Muscle of arm (tissue), 14 donors: Measurements from ENCODE around the gene BBS5. TPM values are rescaled to one million over a fixed set of nuclear protein-coding genes. Genes with fewer than 3 reads are reported as not detected.
A peak's percentile ranks its signal among the peaks of the same experiment; 100 is the strongest.
"Not testable (repeated sequence)": the region's sequence is repeated elsewhere in the genome, so short reads cannot be mapped to it uniquely, and the experiment has no call there.

Experiments used
- DNase-seq: peaks from one replicate; pipeline ENCODE4 v3.0.0-alpha.2; 2013
- long read RNA-seq, 11 donors: transcript quantifications; one replicate each; lab custom pipeline, GENCODE V29; 2026
- polyA plus RNA-seq, 12 donors: library from polyadenylated mRNA; unstranded; fragments of 120-200 nt; gene quantifications; one replicate each; pipeline ENCODE4 v1.2.1, GENCODE V29; 2013; ENCODE audit not compliant: insufficient read length in 12 of 12

BBS5 gene
- polyA plus RNA-seq, result 10 to 100 TPM in 1 of 12 donors, 1 to 10 TPM in 10, not detected in 1; 3.0 to 19.3 (median 4.7) TPM
- long read RNA-seq, donor 1, result 0 reads
- long read RNA-seq, donor 2, partial matches to known transcripts, result 0 of 1 reads
- long read RNA-seq, donor 2, other reads (novel, unspliced or antisense), result 0 of 1 reads
- long read RNA-seq, donor 3, result 0 reads
- long read RNA-seq, donor 4, partial matches to known transcripts, result 0 of 1 reads
- long read RNA-seq, donor 4, other reads (novel, unspliced or antisense), result 0 of 1 reads
- long read RNA-seq, donor 5, partial matches to known transcripts, result 0 of 2 reads
- long read RNA-seq, donor 5, other reads (novel, unspliced or antisense), result 0 of 2 reads
- long read RNA-seq, donor 6, result 0 reads
- long read RNA-seq, donor 7, partial matches to known transcripts, result 0 of 1 reads
- long read RNA-seq, donor 7, other reads (novel, unspliced or antisense), result 0 of 1 reads
- long read RNA-seq, donor 8, partial matches to known transcripts, result 0 of 5 reads
- long read RNA-seq, donor 8, other reads (novel, unspliced or antisense), result 0 of 5 reads
- long read RNA-seq, donor 9, result 0 reads
- long read RNA-seq, donor 10, partial matches to known transcripts, result 0 of 2 reads
- long read RNA-seq, donor 10, other reads (novel, unspliced or antisense), result 0 of 2 reads
- long read RNA-seq, donor 11, result 0 reads

DNA sequence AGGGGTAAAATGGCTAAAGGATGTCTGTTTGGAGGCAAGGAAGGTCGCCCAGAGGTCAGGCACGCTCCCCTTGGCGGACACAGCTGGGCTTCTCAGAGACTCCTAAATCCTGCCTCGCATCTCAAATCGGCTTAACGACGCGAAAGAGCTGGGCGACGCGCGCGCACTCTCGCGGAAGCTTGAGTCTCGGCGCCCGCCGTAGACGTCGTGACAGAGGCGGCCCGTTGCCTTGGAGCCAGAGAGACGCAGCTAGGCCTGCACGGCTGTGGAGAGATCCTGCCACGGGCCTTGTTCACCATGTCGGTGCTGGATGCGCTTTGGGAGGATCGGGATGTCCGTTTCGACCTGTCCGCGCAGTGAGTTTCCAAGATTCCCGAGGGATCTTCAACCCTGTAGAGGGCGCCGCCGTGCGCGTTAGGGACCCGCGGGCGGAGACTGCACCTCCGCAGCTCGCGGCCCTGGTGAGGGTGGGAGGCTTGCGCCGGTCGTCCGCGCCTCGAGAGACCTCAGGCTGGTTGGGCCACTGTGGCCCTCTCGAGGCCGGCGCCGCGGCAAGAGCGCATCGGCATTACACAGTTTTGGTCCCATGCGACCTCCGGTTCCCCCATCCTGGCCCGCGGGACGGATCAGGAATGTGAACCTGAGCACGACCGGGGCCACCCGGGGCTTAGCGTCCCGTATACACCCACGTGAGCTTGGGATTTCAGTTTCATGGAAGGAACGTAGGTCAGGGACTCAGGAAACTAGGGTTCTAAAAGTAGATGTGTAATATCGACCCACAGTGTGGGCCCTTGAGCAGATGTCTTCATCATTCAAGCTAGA, at the start of gene BBS5:
Gene BBS5, plus strand, starts transcription at position 238 of the 822 bp plus-strand sequence. Its CDS starts 60 bp downstream, at position 298.
- DNase-seq, result peak; percentile 87

DNA sequence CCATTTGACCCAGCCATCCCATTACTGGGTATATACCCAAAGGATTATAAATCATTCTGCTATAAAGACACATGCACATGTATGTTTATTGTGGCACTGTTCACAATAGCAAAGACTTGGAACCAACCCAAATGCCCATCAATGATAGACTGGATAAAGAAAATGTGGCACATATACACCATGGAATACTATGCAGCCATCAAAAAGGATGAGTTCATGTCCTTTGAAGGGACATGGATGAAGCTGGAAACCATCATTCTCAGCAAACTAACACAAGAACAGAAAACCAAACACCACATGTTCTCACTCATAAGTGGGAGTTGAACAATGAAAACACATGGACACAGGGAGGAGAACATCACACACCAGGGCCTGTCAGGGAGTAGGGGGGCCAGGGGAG, 47.5 kb upstream of the BBS5 start:
- not testable (repeated sequence) for DNase-seq

DNA sequence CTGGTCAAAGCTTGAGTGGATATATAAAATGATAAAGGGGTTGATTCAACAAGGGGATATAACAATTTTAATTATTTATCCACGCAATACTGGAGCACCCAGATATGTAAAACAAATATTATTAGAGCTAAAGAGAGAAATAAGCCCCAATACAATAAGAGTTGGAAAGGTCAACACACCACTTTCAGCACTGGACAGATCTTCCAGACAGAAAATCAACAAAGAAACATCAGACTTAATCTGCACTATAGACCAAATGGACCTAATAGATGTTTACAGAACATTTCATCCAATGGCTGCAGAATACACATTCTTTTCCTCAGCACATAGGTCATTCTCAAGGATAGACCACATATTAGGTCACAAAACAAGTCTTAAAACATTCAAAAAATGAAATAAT, 45.1 kb upstream of the BBS5 start:
- not testable (repeated sequence) for DNase-seq

DNA sequence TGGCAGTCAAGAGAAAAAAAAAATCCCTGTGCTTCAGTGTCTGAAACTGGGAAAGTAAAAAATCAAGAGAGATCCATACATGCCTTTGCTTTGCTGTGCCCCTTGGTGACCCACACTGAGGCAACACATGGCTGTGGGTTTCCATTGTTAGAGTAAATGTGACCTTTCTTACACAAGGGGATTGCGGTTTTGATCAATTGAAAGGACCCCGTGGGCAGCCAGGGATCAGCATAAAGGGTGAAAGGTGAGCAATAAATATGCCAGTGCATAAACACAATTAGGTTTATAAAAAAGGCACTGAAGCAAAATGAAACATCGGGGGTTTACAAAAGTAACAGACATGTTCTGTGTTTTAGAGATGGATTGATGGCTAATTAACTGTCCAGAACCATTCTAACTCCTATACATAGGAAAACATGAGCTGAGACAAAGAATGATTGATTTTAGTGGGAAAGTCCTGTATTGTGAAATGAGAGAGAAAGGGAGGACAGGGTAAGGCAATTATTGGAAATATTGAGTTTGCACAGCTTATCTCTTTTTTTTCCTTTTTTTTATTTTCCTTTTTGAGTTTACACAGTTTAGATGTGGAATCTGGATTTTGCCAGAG, 40.7 kb upstream of the BBS5 start:
- no peak for DNase-seq

DNA sequence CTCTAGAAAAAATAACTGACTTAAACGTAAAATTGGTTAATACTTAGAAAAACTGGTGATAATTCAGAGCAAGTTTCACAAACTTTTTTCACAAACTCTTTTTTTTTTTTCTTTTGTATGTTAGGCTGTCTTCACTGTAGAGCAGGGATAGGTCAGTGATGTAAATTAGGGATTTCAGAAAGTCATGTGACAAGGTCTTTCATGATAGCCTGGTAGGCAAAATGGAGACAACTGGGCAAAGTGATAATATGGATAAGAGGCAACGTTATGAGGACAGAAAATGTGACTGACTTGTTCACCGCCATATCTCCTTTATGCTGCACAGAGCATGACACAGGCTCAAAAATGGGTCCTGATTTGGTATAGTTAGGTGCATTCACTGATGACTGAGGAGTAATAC, 39.4 kb upstream of the BBS5 start:
- no peak for DNase-seq

DNA sequence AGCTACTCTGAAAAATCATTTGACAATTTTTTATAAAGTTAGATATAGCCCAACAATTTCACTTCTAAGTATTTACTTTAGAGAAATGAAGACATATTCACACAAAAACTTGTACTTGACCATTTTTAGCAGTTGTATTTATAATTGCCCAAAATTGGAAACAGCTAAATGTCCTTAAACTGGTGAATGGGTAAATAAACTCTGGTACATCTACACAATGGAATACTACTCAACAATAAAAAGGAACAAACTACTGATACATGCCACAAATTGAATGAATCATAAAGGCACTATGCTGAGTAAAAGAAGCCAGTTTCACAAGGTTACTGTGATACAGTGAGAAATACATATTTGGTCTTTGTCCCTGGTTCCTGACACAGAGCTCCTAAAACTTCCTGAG, 32.8 kb upstream of the BBS5 start:
- no peak for DNase-seq

DNA sequence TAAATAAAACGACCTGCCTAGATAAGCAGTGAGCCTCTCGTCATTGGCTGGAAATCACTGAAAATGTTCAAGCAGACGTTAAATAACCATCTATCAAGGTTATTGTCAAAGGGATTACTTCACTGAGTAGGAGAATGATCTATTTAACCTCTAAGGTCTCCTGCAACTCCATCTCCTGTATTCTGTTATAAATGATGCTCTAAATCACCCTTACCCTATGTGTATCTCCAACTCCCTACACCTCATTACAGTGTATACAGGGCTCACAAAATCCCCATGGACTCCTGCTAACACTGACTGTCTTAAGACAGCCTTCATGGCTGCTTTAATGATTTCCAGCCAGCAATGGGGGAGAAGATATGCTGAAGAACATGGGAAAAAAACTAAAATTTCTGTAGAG, 31.0 kb upstream of the BBS5 start:
- no peak for DNase-seq

DNA sequence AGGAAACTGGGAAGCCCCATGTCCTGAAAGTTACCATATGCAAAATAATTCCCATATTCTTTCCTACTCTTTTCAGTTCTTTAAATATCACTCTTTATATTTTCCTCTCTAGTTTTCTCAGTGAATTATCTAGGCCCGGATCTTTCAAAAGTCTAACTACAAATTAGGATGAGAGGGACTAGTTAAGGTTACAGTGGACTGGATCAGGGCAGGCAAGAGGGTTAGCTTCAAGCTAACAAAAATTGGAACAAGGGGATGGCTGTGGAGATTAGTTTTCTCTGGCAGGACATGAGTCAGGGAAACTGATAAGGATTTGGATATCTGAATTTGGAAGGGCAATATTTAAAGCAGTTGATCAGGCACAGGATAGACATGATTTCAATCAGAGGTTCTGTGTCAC, 30.4 kb upstream of the BBS5 start:
- no peak for DNase-seq

DNA sequence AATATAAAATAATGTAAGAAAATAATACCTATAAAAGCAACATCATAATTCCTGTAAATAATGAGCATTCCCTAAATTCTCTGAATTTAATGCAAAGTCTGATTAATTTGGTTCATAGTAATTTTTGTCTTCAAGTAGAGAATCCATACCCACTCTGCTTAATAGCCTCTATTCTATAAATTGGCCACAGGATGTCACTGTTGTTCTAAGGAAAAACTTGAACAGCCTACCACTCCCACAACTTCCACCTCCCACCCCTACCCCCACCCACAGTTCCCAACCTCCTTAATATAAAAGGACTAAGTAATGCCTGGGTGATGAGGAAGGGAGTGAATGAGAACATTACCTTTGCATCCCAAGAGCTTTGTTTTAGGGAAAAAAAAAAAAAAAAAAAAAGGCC, 27.2 kb upstream of the BBS5 start:
- peak; percentile 19 for DNase-seq

DNA sequence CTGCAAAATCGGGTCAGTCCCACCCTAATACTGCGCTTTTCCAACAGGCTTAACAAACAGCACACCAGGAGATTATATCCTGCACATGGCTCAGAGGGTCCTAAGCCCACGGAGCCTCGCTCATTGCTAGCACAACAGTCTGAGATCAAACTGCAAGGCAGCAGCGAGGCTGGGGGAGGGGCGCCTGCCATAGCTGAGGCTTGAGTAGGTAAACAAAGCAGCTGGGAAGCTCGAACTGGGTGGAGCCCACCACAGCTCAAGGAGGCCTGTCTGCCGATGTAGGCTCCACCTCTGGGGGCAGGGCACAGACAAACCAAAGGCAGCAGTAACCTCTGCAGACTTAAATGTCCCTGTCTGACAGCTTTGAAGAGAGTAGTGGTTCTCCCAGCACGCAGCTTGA, 26.2 kb upstream of the BBS5 start:
- not testable (repeated sequence) for DNase-seq

DNA sequence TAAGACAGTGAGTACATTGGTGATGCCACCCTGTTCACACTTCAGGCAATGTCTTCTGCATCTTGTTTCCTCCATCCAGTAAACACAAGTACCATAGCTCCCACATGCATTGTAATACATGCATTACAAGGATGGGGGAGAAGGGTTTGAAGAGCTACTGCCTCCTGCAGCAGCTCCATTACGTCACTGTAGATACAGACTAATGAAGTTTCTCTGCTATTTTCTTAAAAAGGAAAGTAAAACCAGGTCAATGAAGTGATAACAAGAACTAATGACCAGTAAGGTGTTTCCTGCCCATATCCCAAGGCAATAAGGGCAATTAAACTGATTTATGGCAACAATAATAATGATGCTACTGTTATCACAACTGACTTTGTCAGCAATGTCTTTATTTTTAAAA, 18.2 kb upstream of the BBS5 start:
- no peak for DNase-seq

DNA sequence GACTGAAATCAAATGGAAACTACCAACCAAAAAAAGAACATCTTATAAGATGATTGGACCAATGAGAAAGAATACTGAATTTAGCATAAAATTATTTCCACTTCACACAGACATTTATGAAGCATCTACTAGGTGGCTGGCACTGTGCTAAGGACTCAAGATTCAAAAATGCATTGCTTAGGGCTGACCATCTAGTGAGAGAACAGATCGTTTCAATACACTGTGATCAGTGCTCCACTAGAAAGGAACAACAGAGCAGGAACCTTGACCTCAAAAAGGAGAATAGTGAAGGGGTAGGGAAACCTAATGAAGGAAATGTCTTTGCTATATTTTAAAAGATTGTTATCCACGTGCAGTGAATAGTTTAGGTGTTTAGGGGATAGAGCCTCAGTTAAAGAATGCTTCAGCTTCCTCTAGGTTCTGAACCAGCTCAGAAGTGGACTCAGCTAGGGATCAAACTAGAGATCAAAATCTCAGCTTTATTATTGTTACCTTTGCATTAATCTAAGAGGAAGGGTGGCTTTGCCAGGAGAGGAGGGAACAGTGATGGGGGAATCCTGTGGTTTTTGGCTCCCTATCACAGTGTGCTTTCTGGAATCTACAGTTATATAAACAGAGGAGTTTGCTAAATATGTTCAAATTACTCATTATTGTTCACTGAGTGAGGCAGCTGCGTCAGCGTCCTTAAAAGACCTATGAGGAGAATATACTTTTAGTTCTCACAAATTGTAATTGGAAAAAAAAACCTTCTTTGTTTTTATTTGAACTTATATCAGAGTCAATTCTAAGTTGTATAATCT, 16.2 kb upstream of the BBS5 start:
- no peak for DNase-seq

DNA sequence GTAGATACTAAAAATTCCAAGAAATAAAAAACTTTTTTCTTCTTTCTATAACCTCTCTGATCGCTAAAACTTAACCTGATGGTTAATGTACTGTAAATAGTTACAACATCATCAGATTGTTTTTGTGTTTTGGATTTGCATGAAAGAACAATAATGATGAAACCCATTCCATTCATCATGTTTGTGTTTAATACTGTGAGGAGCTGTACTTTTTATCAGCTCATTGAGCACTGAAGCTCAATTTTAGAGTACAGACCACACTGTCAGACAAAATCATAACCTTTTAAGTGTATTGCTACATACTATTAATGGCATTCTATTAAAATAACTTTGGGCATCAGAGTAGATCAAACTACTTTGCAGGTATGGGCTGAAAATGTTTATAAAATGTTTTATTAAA, 14.8 kb upstream of the BBS5 start:
- no peak for DNase-seq

DNA sequence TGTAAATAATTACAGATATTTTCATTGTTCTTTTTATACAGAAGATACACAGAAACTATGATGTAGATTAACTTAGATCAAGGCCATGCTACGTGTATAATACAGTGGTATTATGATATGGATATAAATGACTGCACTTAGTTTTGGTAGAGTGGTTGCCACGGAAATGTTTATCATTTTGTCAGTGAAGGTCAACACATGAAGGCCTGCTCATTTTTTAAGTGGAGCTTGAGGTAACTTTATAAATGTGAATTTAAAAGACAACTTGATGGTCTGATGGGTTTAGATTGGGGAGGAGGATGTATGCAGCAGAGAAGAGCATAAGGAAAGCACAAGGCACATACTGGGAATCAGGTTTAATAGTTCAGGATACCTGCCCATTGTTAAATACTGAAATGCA, 14.4 kb upstream of the BBS5 start:
- no peak for DNase-seq

DNA sequence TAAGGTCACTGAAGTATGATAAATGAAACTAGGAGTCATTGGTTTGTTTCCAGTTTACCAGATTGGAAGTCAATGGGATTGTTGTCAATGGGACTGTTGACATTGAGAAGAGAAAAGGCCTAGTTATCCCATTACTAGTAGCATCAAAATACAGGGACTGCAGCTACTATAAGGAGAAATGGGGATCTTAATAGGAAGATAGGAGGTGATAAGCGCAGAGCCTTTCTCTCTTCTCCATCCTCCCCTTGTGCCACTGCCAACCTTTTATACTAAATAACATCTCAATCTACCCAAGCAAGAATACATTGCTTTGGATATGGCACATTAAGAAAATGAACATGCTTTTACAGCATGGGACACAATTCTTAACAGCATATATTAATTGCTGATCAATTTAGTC, 10.5 kb upstream of the BBS5 start:
- DNase-seq, result no peak

DNA sequence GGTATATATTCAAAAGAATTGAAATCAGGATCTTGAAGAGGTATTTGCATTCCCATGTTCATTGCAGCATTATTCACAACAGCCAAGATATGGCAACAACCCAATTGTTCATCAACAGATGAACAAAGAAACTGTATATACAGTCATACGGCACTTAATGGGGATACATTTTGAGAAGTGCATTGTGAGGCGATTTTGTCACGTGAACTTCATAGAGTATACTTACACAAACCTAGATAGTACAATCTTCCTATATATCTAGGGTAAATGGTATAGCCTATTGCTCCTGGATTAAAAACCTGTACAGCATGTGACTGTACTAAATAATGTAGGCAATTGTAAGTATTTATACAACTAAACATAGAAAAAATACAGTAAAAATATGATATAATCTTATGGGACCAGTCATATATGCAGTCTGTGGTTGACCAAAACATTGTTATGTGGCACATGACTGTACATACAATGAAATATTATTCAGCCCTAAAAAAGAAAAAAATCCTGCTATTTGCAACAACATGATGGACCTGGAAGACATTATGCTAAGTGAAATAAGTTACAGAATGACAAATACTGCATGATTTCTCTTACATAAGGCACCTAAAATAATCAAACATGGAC, 9.2 kb upstream of the BBS5 start:
- no peak for DNase-seq

DNA sequence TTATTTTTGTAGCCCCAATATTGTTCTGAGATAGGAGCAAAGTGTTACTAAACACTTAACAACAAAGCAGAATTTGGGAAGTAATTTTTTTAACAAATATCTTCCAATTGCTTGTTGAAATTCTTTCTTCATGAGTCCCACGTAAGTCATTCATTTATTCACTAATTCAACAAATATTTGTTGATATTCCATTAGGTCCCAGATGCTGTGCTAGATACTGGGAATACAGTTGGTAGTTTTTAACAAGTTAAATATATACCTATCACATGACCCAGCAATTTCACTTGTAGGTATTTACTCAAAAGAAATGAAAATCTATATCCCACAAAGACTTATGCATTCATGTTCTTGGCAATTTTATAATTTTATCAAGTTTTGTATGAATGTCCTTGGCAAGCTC, 7.0 kb upstream of the BBS5 start:
- DNase-seq, result no peak

DNA sequence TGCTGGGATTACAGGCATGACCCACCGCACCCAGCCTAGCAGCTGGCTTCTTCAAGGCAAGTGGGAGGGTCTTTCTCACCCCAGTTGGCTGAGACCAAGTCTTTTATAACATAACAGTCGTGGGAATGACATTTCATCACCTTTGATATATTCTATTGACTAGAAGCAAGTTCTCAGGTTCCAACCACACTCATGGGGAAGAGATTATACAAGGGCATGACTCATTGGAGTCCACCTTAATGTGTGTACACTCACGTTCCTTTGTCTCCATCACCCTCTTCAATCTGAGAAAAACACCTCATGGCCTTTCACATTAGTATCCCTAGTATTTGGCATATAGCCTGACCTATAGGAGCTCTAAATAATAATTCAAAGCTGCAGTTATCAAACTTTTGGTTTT, 2.8 kb upstream of the BBS5 start:
- DNase-seq, result no peak

DNA sequence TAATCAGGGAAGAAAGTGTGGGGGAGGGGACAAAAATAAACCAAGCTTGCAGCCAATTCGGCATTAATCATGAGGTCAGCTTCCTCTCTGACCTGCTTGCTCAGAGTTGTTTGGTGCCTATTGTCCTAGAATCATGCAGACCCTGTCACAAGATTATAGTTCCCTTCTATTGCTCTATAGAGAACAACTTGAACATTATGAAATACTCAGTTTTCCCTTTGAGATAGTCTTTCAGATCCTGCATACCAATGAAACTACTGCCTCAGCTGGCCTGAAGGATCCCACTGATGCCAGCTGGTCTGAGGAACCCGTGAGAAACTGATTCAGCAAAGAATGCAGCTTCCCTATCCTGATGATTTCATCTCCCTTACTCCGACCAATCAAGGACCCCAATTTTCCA, 955 bp upstream of the BBS5 start:
- no peak for DNase-seq

DNA sequence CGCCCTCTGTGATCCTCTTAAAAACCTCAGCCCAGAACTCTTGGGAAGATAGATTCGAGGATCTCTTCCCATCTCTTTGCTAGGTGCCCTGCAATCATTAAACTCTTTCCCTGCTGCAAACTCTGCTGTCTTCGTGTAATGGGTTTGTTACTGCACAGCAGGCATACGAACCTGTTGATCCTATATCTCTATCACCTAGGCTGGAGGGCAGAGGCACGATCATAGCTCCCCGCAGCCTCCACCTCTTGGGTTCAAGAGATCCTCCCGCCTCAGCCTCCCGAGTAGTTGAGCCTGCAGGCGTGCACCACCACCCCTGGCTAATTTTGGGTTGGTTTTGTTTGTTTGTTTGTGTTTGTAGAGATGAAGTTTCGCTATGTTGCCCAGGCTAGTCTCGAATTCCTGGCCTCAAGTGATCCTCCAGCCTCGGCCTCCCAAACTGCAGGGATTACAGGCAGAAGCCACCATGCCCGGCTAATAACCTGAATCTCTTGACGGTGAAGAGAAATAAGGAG, 493 bp upstream of the BBS5 start:
- DNase-seq, result no peak

DNA sequence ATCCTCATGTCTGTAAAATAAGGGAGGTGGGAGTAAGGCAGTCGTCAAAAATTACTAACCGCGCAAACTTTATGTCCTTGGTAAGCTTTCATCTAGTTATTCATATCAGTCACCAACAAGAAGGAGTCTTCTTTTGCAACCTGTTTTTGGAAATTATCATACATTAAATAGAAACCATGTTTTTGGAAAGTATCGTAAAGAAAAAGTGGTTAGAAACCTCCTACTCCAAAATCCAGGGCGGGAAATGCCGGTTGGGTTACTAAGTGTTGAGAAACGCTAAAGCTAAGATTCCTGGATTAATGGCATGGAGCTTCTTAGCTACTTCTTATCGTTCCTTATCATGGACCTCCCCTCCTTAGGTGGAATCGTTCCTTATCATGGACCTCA, 778 bp downstream of the BBS5 start:
- DNase-seq, result no peak
